HG02943 (cell line): ENCODE results near the gene MAFG.

Source experiments
- ATAC-seq: cut with Tn5 transposase; IDR thresholded peaks from one replicate; pipeline ENCODE4 v1.9.1; 2021; ENCODE audit warnings: mild to moderate bottlenecking, low read depth, moderate library complexity; ENCODE audit not compliant: unreplicated experiment

Gene MAFG

GRCh38 chr17:81940538-81941483 lies 13.3 kb upstream of the MAFG start:
- no peak for ATAC-seq

DNA sequence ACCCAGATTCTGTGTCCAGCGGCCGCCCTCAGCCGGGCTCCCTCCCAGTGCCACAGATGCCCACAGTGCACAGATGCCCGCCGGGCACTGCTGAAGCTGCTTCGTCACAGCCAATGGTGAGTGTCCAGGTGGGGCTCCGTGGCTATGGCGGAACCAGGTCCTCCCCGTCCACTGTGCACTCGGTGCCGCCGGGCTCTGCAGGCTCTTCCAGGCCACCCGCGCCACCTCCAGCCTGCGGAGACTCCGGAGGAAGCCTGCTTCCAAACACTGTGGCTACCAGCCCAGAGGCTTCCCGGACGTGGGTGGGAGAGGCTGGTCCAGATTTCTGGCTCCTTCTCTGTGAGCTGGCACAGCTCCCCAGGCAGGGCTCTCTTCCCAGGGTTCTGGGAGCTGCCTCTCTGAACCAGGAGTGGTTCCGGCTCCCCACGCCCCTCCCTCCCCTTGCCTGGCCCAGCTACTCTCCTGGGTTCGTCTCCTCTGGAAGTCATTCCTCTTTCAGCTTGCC lies 12.4 kb upstream of the MAFG start:
- no peak for ATAC-seq

DNA sequence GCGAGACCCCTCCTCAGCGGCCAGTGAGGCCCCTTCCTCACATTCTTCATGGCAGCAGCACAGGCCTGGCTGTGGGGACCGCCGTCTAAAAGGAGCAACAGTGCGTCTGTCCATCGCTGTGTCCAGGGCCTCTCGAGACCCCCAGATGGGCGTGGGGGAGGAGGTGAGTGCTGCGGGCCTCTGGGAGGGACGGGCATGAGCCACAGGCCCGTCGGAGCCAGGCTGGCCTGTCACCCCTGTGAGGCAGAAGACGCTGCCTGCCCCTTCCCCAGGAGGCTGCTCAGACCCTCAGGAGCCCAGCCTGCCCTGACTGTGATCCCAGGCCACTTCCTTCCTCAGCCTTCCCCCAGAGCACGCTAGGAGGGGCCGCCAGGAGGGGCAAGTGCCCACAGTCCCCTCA lies 11.7 kb upstream of the MAFG start:
- ATAC-seq = no peak

GRCh38 chr17:81935709-81936084 lies 8.2 kb upstream of the MAFG start:
- no peak for ATAC-seq

- ATAC-seq = no peak
Measured at GRCh38 chr17:81934850-81935708, 7.5 kb upstream of the MAFG start.

- ATAC-seq = no peak
Measured at GRCh38 chr17:81934098-81934757, 6.7 kb upstream of the MAFG start.

GRCh38 chr17:81933178-81933699 lies 5.7 kb upstream of the MAFG start:
- ATAC-seq = no peak

DNA sequence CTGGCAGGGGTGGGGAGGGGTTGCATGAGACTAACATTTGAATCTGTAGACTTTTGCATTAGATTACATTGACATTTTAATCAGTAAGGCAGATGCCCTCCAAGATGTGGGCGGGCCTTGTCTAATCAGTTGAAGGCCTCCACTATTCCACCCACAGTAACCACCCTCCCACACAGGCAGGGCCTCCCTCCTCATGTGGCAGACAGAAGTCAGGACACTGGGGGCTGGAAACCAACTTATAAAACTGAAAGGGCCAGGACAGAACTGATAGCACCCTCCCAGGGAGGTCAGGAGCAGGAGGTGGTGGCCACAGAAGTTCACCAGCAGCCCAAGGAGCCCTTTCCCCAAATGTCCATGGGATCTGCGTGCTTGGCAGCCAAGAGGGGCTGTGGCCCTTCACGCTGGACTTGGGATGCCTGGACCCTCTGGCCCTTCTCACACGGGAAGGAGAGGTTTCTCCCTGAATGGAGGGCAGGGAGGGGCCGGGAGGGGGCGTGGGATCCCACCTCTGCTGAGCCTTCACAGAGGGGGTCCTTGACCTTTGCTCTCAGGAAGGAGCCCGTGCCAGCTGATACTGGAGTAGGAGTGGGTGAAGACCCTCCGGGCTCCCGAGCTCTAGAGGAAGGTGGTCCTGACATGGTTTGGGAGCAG lies 4.9 kb upstream of the MAFG start:
- no peak for ATAC-seq

GRCh38 chr17:81931557-81932332 lies 4.2 kb upstream of the MAFG start:
- ATAC-seq = no peak

GRCh38 chr17:81931189-81931556 lies 3.6 kb upstream of the MAFG start:
- no peak for ATAC-seq

- no peak for ATAC-seq
Measured at GRCh38 chr17:81930142-81931125, 2.9 kb upstream of the MAFG start.

- no peak for ATAC-seq
Measured at GRCh38 chr17:81929253-81930141, 2.0 kb upstream of the MAFG start.

DNA sequence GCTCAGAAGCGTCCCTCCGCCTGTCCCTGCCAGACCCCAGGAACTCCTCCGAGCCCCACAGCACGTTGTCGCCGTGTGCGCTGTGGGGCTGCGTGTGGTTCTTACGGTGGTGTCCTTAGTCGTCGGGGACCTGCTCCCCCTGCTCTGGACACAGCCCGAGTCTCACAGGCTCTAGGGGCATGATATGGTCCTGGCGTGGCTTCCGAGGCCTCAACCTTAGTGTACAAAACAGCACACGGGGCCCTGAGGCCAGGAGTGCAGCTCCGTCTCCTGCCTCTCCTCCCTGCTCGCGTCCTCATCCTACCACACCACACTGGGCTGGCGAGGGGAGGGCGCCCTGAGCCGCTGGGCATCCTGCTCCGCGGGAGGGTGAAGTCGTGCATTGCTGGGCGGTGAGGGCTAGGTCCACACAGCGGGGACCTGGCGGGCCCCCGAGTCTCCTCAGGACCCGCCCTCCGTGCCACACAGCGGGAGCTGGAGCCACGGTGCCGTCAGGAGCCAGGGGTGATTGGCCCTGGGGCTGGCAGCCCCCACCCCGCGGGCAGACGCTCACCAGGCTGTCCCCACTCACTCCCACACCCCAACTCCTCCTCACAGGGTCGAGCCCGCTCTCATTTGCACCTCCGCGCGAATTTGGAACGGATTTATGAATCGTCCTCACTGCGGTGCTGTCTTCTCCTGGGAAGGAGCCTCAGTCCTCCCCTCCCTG lies 1.2 kb upstream of the MAFG start:
- no peak for ATAC-seq

GRCh38 chr17:81927152-81927652 lies 333 bp downstream of the MAFG start:
- ATAC-seq = no peak

DNA sequence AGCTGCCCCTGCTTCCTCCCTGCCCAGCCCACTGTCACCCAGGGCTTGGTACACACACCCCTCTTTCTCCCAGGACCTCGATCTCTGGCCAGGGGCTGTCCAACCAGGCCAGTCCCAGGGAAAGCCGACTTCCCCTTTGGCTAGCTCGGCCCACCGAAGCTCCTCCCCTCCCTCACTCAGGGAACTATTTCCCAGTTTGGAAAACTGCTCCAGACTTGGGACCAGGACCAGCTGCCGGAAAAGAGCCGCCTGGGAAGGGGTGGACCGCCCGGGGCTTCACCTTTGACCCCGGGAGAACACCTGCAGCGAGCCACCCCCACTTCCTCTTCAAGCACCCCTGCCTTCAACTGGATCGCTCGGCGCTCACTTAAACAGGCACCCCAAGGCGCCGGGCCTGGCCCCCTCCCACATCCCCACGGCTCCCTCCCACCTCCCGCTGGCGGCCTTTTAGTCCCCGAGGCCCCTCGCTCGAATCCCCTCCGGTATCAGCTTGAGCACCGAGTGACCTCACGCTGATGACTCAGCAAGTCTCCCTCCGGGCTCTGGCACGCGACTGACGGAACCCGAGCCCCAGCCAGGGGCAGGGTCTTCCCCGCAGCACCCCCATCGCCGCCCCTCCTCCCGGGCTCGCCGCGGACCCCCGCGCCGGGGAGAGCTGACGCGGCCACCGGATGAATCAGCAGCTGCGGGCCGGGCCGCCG lies 934 bp downstream of the MAFG start:
- ATAC-seq = no peak
